GM18507 (cell line): ENCODE data around the gene PCNT.

Source experiments
- DNase-seq: peaks from one replicate; pipeline ENCODE4 v3.0.0; 2011; ENCODE audit warnings: low read depth; ENCODE audit not compliant: insufficient read length; ENCODE audit errors: extremely low spot score
- FAIRE-seq: peaks from 2 replicates; lab custom pipeline; 2011; peaks lifted over from hg19 to GRCh38; lab: Jason Lieb, UNC

The PCNT gene, protein sequence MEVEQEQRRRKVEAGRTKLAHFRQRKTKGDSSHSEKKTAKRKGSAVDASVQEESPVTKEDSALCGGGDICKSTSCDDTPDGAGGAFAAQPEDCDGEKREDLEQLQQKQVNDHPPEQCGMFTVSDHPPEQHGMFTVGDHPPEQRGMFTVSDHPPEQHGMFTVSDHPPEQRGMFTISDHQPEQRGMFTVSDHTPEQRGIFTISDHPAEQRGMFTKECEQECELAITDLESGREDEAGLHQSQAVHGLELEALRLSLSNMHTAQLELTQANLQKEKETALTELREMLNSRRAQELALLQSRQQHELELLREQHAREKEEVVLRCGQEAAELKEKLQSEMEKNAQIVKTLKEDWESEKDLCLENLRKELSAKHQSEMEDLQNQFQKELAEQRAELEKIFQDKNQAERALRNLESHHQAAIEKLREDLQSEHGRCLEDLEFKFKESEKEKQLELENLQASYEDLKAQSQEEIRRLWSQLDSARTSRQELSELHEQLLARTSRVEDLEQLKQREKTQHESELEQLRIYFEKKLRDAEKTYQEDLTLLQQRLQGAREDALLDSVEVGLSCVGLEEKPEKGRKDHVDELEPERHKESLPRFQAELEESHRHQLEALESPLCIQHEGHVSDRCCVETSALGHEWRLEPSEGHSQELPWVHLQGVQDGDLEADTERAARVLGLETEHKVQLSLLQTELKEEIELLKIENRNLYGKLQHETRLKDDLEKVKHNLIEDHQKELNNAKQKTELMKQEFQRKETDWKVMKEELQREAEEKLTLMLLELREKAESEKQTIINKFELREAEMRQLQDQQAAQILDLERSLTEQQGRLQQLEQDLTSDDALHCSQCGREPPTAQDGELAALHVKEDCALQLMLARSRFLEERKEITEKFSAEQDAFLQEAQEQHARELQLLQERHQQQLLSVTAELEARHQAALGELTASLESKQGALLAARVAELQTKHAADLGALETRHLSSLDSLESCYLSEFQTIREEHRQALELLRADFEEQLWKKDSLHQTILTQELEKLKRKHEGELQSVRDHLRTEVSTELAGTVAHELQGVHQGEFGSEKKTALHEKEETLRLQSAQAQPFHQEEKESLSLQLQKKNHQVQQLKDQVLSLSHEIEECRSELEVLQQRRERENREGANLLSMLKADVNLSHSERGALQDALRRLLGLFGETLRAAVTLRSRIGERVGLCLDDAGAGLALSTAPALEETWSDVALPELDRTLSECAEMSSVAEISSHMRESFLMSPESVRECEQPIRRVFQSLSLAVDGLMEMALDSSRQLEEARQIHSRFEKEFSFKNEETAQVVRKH (N-terminal part only)

DNA sequence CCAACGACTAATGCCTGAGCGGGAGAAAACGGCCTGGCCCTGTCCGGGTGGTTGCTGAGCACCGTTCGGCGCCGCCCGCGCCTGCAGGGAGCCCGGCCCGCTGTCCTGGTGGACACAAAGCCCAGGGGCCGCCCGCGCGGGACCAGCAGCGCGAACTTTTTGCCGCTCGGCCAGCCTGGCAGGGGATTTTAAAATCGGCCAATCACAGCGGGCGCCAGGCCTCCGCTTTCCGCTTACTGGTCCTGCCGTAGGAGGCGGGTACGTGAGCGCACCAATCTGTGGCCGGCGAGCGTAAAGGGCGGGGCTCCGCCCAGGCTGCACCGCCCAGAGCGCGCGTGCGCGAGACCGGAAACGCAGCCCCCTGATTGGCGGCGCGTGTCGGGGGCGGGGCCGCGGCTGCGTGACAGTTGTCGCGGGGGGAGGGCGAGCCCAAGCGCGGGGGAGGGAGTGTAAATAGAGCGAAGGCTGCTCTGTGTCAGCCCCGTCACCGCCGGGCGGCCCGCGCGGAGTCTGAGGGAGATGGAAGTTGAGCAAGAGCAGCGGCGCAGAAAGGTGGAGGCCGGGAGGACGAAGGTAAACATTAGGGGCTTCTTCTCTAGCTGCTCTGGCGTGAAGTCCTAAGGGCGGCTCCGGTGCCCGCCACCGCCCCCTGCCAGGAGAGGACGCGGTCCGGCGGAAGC is at the start of gene PCNT, which contains the start of gene C21orf58:
PCNT (plus strand) TSS at position 447 of the 680 bp plus-strand sequence; CDS start at position 520, 73 bp downstream.
C21orf58 (minus strand) TSS at position 161 of the 680 bp plus-strand sequence. CDS start 1,132 bp downstream, outside the sequence.
- peak; percentile 95 for FAIRE-seq
- DNase-seq: peak; percentile 92

DNA sequence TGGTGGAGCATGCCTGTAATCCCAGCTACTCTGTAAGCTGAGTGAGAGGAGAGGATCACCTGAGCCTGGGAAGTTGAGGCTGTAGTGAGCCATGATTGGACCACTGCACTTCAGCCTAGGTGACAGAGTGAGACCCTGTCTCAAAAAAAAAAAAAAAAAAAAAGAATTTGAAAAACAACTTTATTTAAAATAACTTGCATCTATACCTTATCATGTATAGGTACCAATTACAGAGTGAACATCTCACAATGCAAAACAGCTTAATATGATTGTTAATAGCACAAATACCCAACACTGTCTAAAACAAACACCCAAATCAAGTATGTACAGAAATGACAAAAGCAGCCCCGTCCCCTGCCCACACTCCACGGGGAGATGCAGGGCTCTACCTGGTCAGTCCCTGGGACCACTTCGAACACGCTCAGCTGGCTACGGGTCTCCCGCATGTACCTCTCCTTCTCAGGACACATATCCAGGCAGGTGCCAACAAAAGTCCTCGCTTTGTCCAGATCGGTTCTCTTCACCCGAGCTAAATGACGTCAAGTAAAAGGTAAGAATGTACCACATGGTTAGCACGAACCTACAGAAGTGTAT is 49.1 kb upstream of the PCNT start:
- no peak for DNase-seq
- FAIRE-seq: no peak

DNA sequence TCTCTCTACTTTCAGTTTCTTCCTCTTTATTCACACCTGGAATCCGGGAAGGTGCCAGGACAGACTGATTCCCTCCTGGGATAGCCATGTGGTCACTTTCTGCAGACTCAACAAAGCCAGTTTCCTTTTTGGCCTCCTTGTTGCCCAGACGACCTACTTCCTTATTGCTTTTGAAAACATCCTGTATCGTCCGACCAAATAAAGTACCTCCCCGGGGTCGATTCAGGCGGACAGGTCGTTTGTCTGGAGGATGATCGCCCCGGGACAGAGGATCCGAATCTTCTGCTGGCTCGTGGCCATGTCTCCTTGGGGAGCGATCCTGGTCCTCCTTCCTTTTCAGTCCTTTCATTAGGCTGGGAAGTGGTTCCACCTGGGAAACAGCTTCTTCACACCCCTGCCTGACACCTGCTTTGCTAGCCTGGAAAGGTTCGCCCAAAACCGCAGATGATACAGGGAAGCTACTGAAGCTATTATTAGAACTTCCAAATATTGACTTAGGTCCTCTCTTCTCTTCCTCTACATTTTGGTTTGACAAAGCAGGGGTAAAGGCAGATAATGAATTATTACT is 39.8 kb upstream of the PCNT start:
- FAIRE-seq (no peak), DNase-seq (no peak)

DNA sequence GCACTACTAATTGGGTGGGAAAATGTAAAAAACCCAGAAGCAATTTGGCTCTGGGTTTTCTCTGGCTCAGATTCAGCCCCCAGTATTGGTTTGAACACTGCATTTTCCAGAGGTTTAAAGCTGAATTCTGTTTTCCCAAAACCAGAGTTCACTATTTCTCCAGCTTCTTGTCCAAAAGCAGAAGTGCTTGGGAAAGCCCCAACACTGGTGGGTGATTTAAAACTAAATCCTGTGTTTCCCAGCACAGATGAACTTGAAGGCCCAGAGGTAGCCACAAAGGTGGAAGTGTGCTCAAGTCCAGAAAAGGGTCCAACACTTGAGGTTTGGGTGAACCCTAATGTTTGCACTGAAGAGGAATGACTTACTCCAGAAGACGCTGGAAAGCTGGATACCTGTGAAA is 39.2 kb upstream of the PCNT start:
- FAIRE-seq: no peak
- no peak for DNase-seq

DNA sequence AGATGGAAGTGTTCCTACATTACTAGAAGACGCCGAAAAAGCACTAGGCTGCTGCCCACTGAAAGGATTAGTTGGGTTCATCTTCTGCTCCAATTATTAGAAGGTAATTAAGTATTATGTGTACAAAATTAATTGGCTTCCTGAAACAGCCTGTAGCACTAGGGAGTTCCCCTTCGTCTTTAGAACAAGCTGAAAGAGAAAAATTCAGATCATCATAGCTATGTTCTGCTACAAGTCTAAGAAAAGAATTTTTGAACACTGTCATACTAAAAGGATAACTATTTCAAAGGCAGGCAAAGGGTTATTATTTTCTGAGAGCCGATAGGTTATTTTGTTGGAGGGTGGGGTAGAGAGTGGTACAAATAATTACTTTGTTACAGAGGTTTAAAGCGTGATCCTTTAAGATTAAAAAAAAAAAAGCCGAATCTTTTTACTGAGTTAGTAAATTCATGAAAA is 38.7 kb upstream of the PCNT start, which contains the start of gene MCM3AP:
MCM3AP (minus strand) TSS at position 406 of the 456 bp plus-strand sequence; CDS start at position 81, 325 bp downstream.
- DNase-seq (no peak), FAIRE-seq (no peak)

DNA sequence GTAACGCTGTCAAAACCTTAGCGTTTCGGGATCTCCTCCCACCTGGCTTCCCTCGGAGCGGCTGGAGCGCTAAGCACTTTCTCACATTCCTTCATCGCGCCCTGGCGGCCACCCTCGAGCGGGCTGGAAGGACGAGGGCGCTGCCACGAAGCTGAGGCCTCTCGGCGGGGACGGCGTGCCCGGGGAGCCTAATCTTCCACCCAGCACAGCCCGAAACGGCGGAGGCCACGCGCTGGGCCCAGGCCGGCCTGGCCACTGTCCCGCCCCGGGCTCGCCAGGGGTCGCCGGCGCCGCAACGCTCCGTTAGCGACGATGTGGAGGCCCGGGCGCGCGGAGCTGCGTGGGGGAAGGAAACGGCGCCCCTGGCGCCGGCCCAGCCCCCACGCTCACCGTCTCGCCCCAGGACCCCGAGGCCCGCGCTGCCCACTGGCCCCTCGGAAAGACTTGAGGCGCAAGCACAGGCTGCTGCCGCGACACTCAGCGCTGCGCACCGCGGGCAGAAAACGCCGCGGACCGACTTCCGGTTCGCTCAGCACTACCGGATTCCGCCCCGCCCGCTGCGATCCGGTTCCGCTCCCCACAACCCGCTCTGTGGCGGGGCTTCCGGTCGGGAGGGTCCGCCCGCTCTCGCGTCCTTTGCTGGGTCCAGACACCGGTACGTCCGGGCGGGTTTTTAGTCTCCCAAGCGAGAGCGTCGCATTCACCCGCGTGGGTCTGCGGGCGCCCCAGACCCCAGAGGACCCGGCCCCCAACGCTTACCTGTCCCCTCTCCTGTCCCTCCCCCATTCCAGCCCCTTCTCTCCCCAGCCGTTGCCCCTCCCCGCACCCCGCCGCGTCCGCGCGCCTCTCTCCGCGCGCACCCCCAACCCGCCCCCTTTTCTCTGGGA is 38.0 kb upstream of the PCNT start, which contains the start of gene YBEY:
YBEY (plus strand) TSS at position 582 of the 887 bp plus-strand sequence. CDS start 572 bp downstream, outside the sequence.
- FAIRE-seq: peak; percentile 79

DNA sequence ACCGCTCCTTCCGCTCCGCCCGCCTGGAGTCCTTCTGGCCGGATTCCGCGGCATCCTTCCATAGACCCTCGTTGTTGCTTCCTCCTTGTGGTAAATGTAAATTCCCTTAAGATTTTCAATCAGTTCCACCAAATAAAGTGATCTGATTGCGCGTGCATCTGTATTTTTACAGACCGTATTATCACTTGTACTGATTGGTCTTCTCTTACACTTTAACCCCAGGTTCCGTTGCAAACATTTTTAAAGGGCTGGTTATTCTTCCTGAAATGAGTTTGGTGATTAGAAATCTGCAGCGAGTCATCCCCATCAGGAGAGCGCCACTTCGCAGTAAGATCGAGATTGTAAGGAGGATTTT is 37.3 kb upstream of the PCNT start:
- FAIRE-seq (no peak), DNase-seq (peak; percentile 20)

More for the DNA sequence above, 38.0 kb upstream of the PCNT start, which contains the start of gene YBEY:
- DNase-seq: peak; percentile 92

DNA sequence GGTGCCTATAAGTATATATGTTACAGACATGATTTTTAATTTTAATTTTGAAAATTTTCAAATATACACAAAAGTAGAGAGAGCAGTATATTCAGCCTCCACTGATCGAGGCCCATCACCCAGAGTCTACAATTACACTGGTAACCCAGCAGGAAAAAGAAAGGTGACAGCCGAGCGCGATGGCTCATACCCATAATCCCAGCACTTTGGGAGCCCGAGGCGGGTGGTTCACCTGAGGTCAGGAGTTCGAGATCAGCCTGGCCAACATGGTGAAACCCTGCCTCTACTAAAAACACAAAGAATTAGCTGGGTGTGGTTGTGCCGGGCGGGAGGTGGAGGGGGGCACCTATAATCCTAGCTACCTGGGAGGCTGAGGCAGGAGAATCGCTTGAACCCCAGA is 36.4 kb upstream of the PCNT start:
- DNase-seq: no peak
- FAIRE-seq: no peak

DNA sequence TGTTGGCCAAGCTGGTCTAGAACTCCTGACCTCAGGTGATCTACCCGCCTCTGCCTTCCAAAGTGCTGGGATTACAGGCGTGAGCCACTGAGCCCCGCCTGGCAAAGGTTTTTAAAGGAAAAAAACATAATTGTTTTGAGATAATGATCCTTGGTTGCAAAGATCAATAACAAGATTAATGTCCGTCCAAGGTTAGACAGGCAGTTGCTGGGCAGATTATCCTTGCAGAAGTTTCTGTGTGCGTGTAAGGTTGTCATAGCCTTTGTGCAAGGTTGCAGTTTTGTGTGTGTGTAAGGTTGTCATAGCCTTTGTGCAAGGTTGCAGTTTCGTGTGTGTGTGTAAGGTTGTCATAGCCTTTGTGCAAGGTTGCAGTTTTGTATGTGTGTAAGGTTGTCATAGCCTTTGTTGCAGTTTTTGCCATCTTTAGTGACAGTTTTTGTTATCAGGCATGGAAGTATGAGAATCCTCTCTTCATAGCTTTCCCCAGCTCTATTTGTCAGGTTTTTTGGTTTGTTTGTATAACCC is 34.2 kb upstream of the PCNT start:
- FAIRE-seq (no peak), DNase-seq (no peak)

DNA sequence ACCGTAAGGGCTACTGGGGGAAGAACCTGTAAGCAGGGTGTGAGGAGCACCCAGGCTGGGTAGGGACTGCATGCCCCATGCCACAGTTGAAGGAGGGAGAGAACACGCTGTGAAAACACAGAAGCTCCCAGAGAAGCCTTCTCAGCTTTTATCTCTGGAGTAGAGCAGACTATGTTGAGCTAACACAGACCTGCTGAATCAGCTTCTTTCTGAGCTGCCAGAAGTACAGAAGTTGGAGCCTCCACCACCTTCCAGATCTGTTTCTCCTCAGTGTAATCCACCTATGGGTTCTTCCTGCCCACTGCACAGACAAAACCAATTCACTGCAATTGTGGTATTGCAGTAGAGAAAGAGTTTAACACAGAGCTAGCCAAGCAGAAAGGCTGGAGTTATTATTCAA is 32.4 kb upstream of the PCNT start:
- FAIRE-seq (no peak), DNase-seq (no peak)

DNA sequence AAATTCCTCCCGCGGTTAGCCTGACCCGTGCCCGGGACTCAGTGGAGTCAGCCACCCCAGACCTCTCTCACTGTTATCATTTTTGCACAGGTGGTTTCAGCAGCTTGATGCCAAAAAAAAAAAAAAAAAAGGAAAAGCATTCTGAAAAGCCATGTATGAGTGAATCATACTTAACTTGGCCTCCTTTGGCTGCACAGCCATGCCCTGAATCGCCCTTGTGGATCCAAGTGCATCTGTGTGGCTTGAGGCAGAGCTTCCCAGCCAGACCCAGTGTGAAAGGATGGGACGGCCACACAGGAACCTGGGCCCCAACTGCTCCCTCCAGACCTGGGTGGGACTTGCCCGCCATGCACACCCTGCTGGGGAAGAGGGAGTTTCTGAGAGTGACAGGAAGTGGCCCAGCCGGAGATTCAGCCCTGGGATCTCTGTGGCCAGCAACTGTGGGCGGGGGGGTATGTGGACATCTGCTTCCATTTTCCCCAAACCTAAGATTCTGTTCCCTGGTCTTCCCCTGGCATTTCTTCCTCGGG is 29.2 kb upstream of the PCNT start:
- FAIRE-seq (no peak), DNase-seq (no peak)

DNA sequence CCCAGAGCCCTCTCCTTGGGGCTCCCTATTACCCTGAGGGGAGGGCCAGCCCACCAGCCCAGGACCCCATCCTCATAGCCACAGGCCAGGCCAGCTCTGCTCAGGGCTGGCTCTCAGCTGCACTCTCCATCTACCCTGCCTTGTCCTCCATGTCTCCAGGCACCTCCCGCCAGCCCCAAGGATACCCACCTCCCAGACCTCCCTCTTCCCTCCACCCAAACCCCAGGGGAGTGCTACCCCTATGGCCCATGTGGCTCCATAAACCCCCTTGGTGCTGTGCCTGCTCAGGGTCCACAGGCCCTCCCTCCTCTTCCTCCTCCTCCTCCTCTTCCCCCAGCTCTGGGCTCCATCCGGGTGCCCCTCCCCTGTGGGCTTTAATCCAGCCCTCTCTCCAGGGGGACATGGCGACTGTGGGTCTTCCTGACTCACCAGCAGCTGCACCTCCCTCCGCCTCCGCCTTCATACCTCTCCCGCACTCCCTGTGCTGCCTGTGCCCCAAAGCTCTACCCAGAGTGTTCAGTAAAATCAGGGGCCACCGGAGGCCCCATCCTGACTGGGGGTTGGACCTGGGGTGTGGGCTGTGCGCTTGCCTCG is 28.7 kb upstream of the PCNT start:
- FAIRE-seq (no peak), DNase-seq (no peak)

DNA sequence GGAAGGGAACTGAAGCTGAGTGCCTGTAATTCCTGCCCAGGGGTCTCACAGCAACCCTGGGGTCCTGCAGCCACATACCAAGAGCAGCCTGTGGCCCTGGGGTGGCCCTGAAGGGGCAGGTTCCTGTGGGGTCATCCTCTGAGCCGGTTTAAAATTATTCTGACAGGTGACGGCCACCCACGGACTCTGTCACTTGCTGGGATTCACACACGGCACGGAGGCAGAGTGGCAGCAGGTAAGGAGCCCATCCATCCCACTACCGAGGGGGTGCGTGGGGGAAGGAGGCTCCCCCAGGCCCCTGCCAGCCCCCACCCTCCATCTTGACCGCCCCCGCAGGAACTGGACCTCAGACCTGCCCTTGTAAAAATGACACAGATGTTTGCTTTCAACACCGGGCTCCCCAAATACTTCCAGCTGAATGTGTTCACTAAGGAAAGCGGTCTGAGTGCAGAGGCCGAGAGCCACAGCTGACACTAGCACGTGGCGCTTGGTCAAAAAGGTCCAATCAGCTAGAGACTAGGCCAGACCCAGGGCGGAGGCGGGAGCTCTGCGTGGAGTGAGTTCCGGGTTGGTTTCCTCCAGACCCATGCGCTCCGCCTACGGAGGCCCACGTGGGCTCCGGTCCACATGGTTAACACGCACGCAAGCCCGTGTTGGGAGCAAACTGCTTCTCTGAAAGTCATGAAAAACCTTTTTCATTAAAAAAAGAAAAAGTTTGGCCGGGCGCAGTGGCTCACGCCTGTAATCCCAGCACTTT is 27.8 kb upstream of the PCNT start:
- no peak for FAIRE-seq
- DNase-seq: no peak

DNA sequence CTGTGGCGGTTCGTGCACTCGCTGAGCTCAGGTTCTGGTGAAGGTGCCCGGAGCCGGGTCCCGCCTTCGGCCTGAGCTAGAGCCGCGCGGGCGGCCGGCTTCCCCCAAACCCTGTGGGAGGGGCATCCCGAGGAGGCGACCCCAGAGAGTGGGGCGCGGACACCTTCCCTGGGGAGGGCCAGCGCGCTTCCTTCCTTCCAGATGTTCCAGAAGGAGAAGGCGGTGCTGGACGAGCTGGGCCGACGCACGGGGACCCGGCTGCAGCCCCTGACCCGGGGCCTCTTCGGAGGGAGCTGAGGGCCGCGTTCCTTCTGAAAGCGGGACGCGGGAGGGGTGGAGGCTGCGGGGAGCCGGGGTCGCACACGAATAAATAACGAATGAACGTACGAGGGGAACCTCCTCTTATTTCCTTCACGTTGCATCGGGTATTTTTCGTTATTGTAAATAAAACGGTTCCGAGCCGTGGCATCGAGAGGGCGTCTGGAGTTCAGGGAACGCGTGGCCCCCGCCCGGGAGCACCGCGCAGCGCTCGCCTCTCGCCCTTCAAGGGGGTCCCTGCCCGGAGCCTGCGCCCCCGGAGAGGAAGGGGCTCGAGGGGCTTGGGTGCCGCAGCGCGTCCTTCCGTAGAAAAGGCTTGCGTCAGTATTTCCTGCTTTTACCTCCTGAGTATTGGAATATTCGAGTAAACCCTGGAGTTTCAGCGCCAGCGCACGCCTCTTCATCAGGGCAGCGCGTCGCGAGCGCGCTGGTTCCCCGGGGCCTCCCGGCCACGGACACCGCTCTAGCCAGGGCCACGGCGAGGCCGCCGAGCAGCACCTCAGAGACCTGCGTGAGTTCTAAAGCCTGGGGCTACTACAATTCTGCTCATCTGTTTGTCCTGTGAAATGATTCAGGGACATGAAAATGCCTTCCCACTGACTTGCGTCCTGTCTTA is 26.4 kb upstream of the PCNT start:
- FAIRE-seq (no peak), DNase-seq (no peak)

DNA sequence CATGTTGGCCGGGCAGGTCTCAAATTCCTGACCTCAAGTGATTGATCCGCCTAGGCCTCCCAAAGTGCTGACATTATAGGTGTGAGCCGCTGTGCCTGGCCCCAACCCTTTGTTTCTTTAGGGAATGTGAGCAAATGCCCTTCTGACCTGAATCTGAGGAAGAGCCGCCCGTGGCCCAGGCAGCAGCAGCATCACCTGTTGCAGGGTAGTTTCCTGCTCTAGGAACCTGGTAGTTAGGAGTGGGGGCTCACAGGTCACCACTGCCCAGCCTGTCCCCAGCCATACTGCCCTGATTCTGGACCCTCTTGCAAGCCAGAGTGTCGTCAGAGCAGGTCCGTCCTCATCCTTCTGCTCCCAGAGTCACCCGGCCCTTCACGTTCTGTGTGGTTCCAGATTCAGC is 24.8 kb upstream of the PCNT start:
- DNase-seq (no peak), FAIRE-seq (no peak)
